Activated CD4-positive, alpha-beta T cell treated with anti-CD3 and anti-CD28 coated beads for 4 hours (primary cell): Measurements from ENCODE around the gene ANKRD26.

Experiments
- DNase-seq, 2 donors: peaks; one replicate each; pipeline ENCODE4 v3.0.0-alpha.2; 2020

Gene ANKRD26

GRCh38 chr10:27019827-27020226 lies 80.5 kb downstream of the ANKRD26 start:
- no peak for DNase-seq

GRCh38 chr10:26997610-26998009 lies 102.7 kb downstream of the ANKRD26 start:
- DNase-seq = no peak

DNA sequence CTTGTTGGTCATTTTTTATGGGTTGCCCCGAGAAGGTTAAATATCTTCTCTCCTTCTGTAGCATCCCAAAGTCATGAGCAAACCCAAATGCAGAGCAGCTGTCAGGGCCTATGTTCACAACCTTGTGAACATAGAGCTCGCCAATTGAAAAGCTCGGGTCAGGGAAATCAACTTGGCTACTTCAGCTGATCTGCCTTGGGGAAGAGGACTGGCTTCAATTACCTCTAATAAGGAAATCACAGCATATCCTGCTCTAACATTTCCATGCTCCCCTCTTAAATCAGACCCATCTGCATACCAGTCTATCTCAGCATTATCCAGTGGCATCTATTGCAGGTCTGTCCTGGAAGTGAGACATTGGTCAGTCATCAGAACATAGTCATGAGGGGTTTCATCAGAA lies 105.6 kb downstream of the ANKRD26 start:
- no peak for DNase-seq

DNA sequence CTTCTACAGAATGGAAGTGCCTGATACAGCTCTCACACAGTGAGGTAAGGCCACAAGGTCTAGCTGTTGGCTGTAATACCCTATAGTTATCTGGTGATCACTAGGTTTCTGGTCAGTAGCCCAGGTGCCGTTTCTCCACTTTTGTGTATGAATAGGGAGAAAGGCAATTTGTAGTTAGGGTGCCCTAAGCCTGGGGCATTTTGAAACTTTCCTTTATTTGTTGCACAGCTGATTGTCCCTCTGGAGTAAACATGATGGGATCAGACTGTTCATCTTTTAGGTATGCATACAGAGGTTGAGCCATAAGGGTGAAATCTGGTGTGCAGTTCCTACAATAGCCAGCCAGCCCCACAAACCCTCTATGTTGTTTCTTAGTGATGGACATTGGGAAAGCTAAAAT lies 112.4 kb downstream of the ANKRD26 start:
- no peak for DNase-seq

- no peak for DNase-seq
Measured at GRCh38 chr10:26983156-26983555, 117.1 kb downstream of the ANKRD26 start.

DNA sequence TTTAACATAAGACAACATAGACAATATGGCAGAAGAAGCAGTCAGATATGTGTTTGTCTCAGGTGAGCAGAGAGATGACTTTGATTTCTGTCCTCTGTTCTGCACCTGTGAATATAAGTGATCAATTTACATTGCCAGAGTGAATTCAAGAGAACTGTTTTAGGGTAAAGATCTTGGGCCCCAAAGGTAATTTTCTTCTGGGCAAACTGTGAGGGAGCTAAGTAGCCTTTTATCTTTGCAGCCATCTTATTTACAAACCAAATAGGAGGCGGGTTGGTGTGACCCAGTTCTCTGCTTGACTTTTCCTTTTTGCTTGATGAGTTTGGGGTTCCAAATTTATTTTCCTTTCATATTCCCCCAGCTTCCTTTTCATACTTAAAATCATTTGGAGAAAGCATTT lies 118.2 kb downstream of the ANKRD26 start:
- no peak for DNase-seq

DNA sequence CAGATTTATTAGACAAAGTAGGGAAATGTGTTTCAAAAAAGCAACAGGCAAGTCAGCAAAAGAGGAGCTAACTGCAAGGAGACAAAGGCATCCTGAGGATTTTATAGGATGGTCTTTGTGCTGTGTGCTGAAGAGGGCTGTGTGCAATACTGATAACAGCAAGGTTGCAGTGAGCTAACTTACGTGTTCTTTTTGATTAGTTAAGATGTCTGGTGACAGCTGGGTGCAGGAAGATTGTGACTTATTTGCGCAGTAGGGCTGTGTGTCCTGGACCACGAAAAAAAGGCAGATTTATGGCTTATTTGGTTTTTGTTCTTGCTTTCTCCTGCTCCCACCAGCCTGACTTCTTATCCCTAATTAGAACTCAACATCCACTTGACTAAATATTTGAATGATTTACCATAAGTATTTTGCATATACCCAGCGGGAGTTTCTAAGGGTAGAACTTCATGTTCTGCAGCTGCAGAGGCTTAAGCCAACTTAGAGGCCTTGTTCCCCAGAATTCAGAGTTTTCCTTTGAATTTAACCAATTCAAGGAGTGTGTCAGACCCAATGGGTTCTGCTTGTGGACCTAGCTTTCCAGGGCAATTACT lies 119.0 kb downstream of the ANKRD26 start:
- no peak for DNase-seq

- no peak for DNase-seq
Measured at GRCh38 chr10:26978519-26978918, 121.8 kb downstream of the ANKRD26 start.

- no peak for DNase-seq
Measured at GRCh38 chr10:26977635-26978034, 122.7 kb downstream of the ANKRD26 start.

GRCh38 chr10:26970667-26971066 lies 129.6 kb downstream of the ANKRD26 start:
- no peak for DNase-seq

DNA sequence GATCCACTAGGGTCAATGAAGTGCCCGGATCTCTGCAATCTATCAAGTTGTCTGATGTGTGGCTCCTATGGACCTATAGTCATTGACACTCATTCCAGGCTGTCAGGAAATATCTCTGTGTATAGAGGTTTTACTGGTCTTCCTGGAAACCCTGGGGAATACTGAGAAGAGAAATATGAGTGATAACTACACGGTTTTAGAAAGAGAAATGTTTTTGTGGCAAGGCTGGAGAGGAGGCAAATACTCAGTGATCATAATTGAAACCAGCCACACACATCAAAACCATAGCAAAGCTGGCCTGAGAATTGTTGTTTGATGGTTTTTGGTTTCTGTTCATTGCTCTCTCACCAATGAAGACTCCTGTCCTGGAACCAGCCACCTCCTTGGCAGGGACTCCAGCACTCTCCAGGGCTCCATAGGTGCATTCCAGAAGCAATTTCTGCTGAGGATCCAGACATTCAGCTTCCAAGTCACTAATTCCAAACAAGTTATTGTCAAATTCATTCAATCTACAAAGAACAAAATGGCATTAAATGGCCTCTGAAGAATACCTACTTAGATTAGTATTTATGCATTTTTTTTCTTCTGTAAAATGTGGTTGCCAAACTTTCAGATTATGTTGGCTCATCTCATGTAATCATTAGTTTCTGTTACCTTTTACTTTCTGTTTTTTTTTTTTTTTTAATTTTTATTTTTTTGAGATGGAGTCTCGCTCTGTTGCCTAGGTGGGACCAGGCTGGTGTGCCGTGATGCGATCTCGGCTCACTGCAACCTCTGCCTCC lies 131.0 kb downstream of the ANKRD26 start:
- DNase-seq = no peak

DNA sequence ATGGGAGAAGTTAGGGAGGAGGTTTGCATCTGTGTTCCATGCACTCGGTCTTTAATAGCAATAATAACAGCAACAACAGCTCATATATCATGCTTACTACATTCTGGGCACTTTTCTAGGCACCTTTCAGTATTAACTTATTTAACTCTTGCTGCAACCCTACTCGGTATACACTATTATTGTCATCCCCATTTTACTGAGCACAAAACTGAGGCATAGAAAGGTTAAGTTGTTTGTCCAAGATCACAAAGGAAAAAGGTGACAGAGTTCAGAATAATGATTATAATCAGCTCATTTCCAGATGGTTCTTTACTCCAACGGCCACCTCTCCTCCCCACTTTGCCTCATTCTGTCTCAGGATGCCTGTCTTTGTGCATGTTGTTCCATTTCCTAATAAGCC lies 137.5 kb downstream of the ANKRD26 start:
- DNase-seq = no peak

DNA sequence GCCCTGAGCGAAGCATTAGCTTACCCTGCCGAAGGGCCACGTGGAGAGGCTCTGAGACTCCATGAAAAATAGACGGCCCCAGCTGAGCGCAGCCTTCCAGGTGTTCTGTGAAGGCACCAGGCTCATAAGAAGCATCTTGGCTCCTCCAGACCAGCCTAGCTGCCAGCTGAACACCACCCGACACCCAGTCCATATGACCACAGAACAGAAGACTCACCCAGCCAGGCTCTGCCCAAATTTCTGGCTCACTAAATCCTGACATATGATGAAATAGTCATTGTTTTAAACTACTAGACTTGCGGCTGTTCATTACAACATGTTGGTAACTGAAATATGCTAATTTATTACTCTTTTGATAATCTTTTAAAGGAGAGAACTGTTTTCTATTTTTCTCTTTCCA lies 140.0 kb downstream of the ANKRD26 start:
- no peak for DNase-seq

- DNase-seq = no peak
Measured at GRCh38 chr10:26959841-26960240, 140.5 kb downstream of the ANKRD26 start.
